Stomach smooth muscle (tissue), 2 donors: ENCODE data around the gene TBXA2R.
"Not testable (repeated sequence)": the region's sequence is repeated elsewhere in the genome, so short reads cannot be mapped to it uniquely, and the experiment has no call there.

Source experiments
- H3K27ac ChIP-seq: one replicate; pipeline ENCODE4 v1.7.0; 2013; ENCODE audit warnings: mild to moderate bottlenecking, low read length, inconsistent platforms
- H3K27me3 ChIP-seq, 2 donors: one replicate each; pipeline ENCODE4 v1.7.0; 2013; ENCODE audit warnings: low read length in 2 of 2; ENCODE audit not compliant: insufficient read depth in 2 of 2, control insufficient read depth in 1 of 2
- H3K36me3 ChIP-seq, 2 donors: one replicate each; pipeline ENCODE4 v1.7.0; 2013; ENCODE audit warnings: low read length in 2 of 2; ENCODE audit not compliant: control insufficient read depth in 2 of 2, insufficient read depth in 2 of 2
- H3K4me1 ChIP-seq: one replicate; pipeline ENCODE4 v1.7.0; 2013; ENCODE audit warnings: low read length; ENCODE audit not compliant: control insufficient read depth, insufficient read depth
- H3K4me3 ChIP-seq, 2 donors: one replicate each; pipeline ENCODE4 v1.7.0; 2013; ENCODE audit warnings: low read length in 2 of 2
- H3K9ac ChIP-seq, 2 donors: one replicate each; pipeline ENCODE4 v1.7.0; 2013; ENCODE audit warnings: low read length in 2 of 2, mild to moderate bottlenecking in 1 of 2
- H3K9me3 ChIP-seq, 2 donors: one replicate each; pipeline ENCODE4 v1.7.0; 2013; ENCODE audit warnings: low read length in 2 of 2; ENCODE audit not compliant: control insufficient read depth in 2 of 2
- donor health status: healthy.
- donor health status: Pancreatic carcinoma.

Gene TBXA2R

DNA sequence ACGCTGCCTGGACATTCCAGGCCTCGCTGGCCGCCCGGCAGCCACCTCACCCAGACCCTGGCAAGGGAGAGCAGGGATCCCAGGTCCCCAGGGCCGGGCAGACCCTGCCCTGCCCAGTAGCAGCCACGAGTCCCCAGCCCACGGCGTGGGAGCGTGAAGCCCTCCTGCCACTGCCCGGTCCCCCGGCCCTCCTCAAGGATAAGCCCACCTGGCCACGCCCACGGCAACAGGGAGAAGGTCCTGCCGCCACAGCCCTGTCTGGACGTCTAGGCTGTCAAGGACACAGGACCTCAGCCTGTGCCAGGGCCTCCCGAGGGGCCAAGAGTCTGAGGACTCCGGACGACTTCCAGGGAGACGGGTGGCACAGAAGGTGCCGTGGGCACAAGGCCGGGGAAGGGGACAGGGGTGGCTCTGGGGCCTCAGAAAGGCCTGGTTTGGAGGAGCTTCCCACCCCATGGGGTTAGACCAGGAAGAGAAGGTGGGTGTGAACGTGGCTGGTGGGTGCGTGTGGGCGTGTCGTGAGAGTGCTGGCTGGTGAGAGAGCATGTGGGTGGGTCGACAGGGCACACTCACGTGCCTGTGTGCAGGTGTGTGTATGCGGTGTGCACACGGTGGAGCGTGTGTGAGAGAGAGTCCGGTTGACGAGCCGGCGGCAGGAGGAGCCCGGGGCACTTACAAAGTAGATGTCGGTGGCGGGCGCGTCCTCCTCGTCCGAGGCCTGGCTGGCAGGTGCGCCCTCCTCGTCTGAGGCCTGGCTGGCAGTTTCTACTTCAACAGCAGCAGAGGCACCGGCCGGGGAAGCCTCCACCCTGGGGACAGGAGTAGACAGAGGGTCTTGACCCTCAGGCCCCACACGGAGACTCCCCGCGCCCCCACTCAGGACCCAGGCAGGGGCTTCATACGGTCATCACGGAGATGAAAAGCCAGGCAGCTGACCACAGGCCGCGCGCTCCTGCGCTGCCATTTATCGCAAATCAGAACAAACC is 31.8 kb upstream of the TBXA2R start:
- Histone ChIP-seq H3K4me3 (no peak overlapping the region), H3K27ac (no peak overlapping the region), H3K9me3 (no peaks in the 10 kb centered on the region), H3K36me3 (peaks cover 31 to 34% of the 10 kb centered on the region in 2 donors), H3K27me3 (no peaks in the 10 kb centered on the region), H3K4me1 (no peaks in the 10 kb centered on the region), H3K9ac (no peak overlapping the region)

DNA sequence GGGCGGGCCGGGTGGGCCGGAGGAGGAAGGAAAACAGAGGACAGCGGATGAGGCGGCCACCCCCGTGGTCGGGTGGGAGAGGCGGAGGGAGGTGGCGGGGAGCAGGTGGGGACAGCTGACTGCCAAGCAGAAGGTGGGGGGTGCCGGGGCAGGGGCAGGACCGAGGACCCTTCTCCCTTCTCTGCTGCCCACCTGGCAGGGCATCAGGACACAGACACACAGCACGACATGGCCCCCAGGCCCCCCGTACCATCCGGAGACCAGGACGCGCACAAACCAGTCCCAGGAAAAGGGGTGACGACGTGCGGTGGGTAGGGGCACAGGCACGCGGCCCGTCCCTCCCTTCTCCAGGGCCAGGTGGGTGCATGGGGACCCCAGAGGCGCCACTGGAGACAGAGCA is 30.9 kb upstream of the TBXA2R start:
- Histone ChIP-seq H3K36me3 (peaks cover 27 to 31% of the 10 kb centered on the region in 2 donors), H3K27ac (no peak overlapping the region)

DNA sequence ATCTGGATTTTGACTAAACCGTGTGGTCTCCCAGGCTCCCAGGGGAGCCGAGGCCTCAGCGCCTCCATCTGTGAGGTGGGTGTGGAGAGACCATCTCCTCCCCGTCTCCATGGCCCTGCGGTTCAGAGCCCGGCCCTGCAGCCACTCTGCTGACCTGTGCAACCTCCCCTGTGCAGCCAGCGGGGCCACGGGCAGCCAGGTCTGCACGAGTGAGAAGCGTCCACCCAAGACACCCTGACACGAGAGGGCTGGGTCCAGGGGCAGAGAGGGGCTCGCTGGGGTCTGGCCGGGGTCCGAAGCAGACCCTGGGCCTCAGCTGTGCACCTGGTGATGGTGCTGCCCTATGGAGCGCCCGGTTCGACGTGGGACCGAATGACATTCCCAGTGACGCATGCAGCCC is 30.3 kb upstream of the TBXA2R start:
- H3K4me1 ChIP-seq, result no peaks in the 10 kb centered on the region
- H3K4me3 ChIP-seq, result no peak overlapping the region
- H3K27me3 ChIP-seq, result no peaks in the 10 kb centered on the region
- no peak overlapping the region for H3K9ac ChIP-seq
- H3K36me3 ChIP-seq, result peaks cover 24 to 26% of the 10 kb centered on the region in 2 donors
- no peaks in the 10 kb centered on the region for H3K9me3 ChIP-seq
- H3K27ac ChIP-seq, result no peak overlapping the region

More for the DNA sequence above, 30.9 kb upstream of the TBXA2R start:
- Histone ChIP-seq H3K4me1 (no peaks in the 10 kb centered on the region), H3K4me3 (no peak overlapping the region), H3K9me3 (no peaks in the 10 kb centered on the region), H3K9ac (no peak overlapping the region), H3K27me3 (no peaks in the 10 kb centered on the region)

DNA sequence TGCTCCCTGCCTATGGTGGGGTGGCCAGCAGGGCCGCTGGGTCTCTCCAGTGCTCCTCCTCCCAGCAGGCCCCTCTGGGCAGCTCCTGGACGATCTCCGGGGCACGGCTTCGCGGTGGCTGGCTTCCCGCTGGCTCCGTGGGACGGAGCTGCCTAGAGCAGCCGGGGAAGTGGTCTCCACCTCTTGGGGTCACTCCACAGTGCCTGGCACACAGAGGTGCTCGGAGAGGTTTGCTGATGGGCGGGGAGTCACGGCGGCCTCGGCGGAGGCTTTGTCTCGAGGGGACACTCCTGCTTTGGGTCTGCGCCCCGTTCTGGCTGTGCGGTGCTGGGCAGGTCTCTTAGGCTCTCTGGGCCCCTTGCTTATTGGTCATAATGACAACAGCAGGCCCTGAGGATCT is 29.8 kb upstream of the TBXA2R start:
- no peak overlapping the region for H3K27ac ChIP-seq
- no peak overlapping the region for H3K4me3 ChIP-seq
- H3K9me3 ChIP-seq, result no peaks in the 10 kb centered on the region
- no peak overlapping the region for H3K9ac ChIP-seq
- H3K4me1 ChIP-seq, result no peaks in the 10 kb centered on the region
- H3K27me3 ChIP-seq, result no peaks in the 10 kb centered on the region
- peaks cover 27 to 28% of the 10 kb centered on the region in 2 donors for H3K36me3 ChIP-seq

DNA sequence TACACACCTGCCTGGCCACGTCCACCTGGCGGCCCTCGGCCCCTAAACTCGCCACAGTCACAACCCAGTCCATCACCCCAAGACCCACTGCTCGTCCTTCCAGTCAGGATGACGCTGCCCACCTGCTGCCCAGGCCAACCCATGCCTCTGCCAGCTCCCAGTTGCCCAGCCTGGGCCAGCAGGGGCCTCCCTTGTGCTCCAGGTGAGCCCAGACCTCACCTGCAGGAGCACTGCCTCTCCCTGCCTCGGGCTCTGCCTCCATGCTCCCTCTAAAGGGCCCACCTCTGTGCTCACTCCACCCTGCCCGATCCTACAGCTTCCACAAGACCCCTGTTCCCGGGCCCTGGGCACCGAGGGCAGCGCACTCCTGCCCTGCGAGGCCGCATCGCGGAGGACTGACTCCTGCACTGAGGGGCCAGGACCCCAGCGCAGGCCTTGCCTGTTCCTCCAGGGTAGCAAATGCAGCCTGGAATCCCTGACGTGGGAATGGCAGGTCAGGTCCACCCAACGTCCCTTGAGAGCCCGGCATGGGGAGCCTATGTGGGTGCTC is 27.9 kb upstream of the TBXA2R start:
- H3K4me3 ChIP-seq, result no peak overlapping the region
- no peak overlapping the region for H3K27ac ChIP-seq
- no peaks in the 10 kb centered on the region for H3K27me3 ChIP-seq
- H3K9ac ChIP-seq, result no peak overlapping the region
- no peaks in the 10 kb centered on the region for H3K4me1 ChIP-seq
- peaks cover 23 to 28% of the 10 kb centered on the region in 2 donors for H3K36me3 ChIP-seq
- H3K9me3 ChIP-seq, result no peaks in the 10 kb centered on the region

DNA sequence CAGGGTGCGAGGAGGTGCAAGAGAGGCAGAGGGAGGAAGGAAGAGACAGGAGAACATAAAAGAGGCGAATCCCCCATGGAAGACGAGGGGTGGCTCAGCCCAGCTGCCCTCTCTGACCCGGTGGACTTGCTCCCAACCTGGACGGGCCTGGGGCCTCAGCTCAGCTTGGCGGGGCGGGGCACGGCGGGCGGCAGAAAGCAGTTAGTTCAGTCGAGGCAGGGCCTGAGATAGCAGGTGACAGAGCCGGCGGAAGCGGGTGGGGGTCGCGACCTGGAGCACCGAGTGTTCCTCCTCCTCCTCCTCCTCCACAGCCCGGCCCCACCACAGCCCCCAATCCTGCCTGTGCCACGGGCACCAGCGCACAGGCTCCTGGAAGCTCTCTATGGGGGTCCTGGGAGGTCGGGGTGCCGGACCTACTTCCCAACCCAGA is 26.9 kb upstream of the TBXA2R start:
- H3K4me3 ChIP-seq, result no peak overlapping the region
- H3K27ac ChIP-seq, result no peak overlapping the region
- H3K9me3 ChIP-seq, result no peaks in the 10 kb centered on the region
- peaks cover 15 to 22% of the 10 kb centered on the region in 2 donors for H3K36me3 ChIP-seq
- H3K4me1 ChIP-seq, result no peaks in the 10 kb centered on the region
- H3K27me3 ChIP-seq, result no peaks in the 10 kb centered on the region
- H3K9ac ChIP-seq, result no peak overlapping the region

DNA sequence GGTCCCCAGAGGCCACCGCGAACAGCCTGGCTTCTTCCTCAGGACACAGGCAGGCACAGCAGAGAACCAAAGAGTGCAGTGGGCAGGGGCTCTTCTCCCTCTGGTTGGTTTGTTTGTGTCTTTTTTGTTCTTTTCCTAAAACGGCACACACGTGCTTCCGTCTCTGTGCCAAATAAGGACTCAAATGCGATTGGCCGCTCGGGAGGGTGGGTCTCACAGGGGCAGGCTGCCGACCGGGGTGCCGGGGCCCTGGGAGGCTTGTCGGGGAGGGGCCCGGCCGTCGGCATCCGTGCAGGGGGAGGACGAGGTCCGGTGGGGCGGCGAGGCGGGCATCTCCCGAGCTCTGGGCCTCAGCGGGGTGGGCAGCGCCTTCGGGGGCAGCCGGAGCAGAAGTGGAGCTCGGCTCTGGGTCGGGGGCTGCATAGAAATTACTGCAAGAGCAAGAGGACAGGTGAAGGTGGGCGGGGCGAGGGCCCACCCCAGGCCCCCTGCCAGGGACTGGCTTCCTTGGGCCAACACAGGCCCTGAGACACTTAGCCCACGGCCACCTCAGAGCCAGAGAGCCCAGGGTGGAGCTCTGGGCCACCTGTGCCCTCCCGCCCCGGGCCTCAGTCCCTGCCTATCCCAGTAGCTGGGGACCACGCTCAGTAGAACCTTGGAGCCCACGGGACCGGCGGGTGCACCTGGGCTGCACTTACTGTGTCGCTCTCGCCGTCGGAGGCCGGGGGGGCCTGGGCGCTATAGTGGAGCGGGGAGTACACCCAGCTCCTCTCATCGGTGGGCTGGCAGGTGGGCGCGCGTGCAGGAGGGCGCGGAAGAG is 26.3 kb upstream of the TBXA2R start:
- Histone ChIP-seq H3K9ac (no peak overlapping the region), H3K27ac (no peak overlapping the region), H3K27me3 (no peaks in the 10 kb centered on the region), H3K4me3 (no peak overlapping the region), H3K4me1 (no peaks in the 10 kb centered on the region), H3K9me3 (no peaks in the 10 kb centered on the region), H3K36me3 (peaks cover 11 to 16% of the 10 kb centered on the region in 2 donors)

DNA sequence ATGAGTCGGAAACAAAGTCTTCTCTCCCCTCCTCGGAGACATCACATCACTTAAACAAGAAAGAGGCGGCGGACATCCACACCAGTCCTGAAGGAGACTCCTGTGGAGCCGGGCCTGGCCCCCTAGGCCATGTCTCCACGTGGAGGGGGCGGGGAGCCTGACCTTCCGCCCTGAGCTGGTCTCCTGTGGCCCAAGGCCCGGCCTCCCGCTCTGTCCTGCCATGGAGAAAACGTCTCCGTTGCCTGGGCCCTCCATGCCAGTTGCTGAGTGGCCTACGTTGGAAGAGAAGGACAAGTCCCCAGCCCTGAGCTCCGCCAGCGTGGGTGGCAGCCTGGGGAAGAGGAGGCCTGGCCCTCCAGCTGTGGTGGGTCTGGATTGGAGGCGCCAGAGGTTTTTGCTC is 25.4 kb upstream of the TBXA2R start:
- Histone ChIP-seq H3K4me1 (peaks cover 4% of the 10 kb centered on the region), H3K36me3 (peaks cover 8 to 15% of the 10 kb centered on the region in 2 donors), H3K9ac (no peak overlapping the region), H3K27ac (no peak overlapping the region), H3K4me3 (no peak overlapping the region), H3K9me3 (no peaks in the 10 kb centered on the region), H3K27me3 (no peaks in the 10 kb centered on the region)

DNA sequence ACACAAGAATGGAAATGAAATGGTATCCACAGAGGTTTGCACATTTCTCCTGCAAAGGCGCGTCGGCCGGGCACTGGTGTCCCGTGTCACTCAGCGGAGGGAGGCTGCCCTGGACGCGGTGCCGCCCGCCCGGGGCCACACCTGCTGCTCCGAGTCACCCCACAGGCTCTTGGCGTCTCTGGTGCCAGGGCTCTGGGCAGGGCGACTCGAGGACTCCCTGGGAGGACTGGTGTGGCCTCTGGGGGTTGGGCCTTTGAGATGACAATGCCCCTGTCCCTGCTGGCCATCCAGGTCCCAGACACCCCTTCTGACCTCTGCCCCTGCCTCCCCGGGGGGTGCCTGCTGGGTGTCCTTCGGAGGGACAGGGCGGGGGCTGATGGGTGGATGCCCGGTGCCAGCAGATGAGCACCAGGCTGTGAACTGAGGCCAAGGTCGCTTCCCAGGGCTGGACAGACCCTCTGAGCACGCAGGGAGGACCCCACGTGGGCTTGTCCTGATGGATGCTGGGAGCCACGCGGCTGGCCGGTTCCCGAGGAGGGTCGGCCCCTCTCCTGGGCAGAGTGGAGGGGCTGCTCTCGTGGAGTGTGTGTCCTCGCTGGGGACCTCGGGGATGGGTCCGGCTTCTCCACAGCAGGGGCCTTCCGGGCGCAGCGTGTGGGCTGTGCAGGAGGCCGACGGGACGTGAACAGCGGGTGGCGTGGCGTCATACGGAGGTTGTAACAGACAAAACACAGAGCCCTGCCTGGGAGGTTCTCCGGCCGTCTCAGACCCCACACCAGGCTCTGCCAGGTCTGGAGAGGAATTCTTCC is 24.6 kb upstream of the TBXA2R start:
- H3K36me3 ChIP-seq, result peaks cover 8 to 13% of the 10 kb centered on the region in 2 donors
- no peaks in the 10 kb centered on the region for H3K9me3 ChIP-seq
- peaks cover 7% of the 10 kb centered on the region for H3K4me1 ChIP-seq
- no peak overlapping the region for H3K27ac ChIP-seq
- no peak overlapping the region for H3K9ac ChIP-seq
- H3K4me3 ChIP-seq, result no peak overlapping the region
- H3K27me3 ChIP-seq, result no peaks in the 10 kb centered on the region

DNA sequence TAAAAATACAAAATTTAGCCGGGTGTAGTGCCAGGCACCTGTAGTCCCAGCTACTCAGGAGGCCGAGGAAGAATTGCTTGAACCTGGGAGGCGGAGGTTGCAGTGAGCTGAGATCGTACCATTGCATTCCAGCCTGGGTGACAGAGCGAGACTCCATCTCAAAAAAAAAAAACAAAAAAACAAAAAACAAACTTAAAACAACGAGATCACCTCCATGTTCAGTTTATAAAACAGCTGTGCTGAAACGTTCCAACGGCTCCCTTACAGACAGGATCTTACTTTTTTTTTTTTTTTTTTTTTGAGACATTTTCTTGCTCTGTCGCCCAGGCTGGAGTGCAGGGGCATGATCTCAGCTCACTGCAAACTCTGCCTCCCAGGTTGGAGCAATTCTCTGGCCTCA is 22.1 kb upstream of the TBXA2R start:
- not testable (repeated sequence) for H3K9me3 ChIP-seq, H3K4me3 ChIP-seq, H3K9ac ChIP-seq, H3K27me3 ChIP-seq, H3K27ac ChIP-seq
- H3K4me1 ChIP-seq, result peaks cover 30% of the 10 kb centered on the region
- peaks cover 8 to 15% of the 10 kb centered on the region in 2 donors for H3K36me3 ChIP-seq
